HG03039 (cell line): ENCODE measurements around the gene FOXI1.

Experiments
- ATAC-seq: cut with Tn5 transposase; IDR thresholded peaks from one replicate; pipeline ENCODE4 v1.9.1; 2021; ENCODE audit warnings: mild to moderate bottlenecking, moderate library complexity; ENCODE audit not compliant: unreplicated experiment

The FOXI1 gene

GRCh38 chr5:170105642-170106611 is at the start of gene FOXI1:
TSS of gene FOXI1 (plus strand) at chr5:170105897. CDS start at chr5:170105958, 61 bp downstream.
- ATAC-seq, result no peak

- ATAC-seq, result no peak
Measured at GRCh38 chr5:170056561-170057267, 49.0 kb upstream of the FOXI1 start.

GRCh38 chr5:170057311-170057710 is 48.4 kb upstream of the FOXI1 start:
- no peak for ATAC-seq

- ATAC-seq, result no peak
Measured at GRCh38 chr5:170059221-170059620, 46.5 kb upstream of the FOXI1 start.

- ATAC-seq, result no peak
Measured at GRCh38 chr5:170067152-170067551, 38.5 kb upstream of the FOXI1 start.

- no peak for ATAC-seq
Measured at GRCh38 chr5:170067574-170068170, 38.0 kb upstream of the FOXI1 start.

GRCh38 chr5:170069512-170069911 is 36.2 kb upstream of the FOXI1 start:
- no peak for ATAC-seq

- ATAC-seq, result no peak
Measured at GRCh38 chr5:170070556-170071412, 34.9 kb upstream of the FOXI1 start.

- ATAC-seq, result no peak
Measured at GRCh38 chr5:170071748-170072147, 33.9 kb upstream of the FOXI1 start.

GRCh38 chr5:170075696-170076095 is 30.0 kb upstream of the FOXI1 start:
- ATAC-seq, result no peak

- no peak for ATAC-seq
Measured at GRCh38 chr5:170076211-170076610, 29.5 kb upstream of the FOXI1 start.

- ATAC-seq, result no peak
Measured at GRCh38 chr5:170076739-170077138, 29.0 kb upstream of the FOXI1 start.

GRCh38 chr5:170077526-170077925 is 28.2 kb upstream of the FOXI1 start:
- ATAC-seq, result no peak

- ATAC-seq, result no peak
Measured at GRCh38 chr5:170078458-170078857, 27.2 kb upstream of the FOXI1 start.

GRCh38 chr5:170078931-170079330 is 26.8 kb upstream of the FOXI1 start:
- ATAC-seq, result no peak

GRCh38 chr5:170080217-170080616 is 25.5 kb upstream of the FOXI1 start:
- ATAC-seq, result no peak

GRCh38 chr5:170080786-170081445 is 24.8 kb upstream of the FOXI1 start:
- no peak for ATAC-seq

GRCh38 chr5:170081616-170082015 is 24.1 kb upstream of the FOXI1 start:
- ATAC-seq, result no peak

- ATAC-seq, result no peak
Measured at GRCh38 chr5:170082701-170083100, 23.0 kb upstream of the FOXI1 start.

- ATAC-seq, result no peak
Measured at GRCh38 chr5:170087168-170087817, 18.4 kb upstream of the FOXI1 start.
